G401 (cell line): ENCODE results near the gene NSUN4. TPM values are rescaled to one million over a fixed set of nuclear protein-coding genes. Genes with fewer than 3 reads are reported as not detected.
A peak's percentile ranks its signal among the peaks of the same experiment; 100 is the strongest.

ENCODE experiments used
- DNase-seq: peaks from one replicate; pipeline ENCODE4 v3.0.0-alpha.2; 2015; ENCODE audit warnings: low spot score
- in situ Hi-C: cut with HindIII; loops from 2 replicates; pipeline ENCODE4 v1.10.0; 2016; ENCODE audit warnings: low sequenced_read_pairs, mixed read lengths
- total RNA-seq: library from RNA; depleted of rRNA; stranded (reverse); fragments of >200 nt; shearing (Covaris generic); gene quantifications from 2 replicates; pipeline ENCODE4 v1.2.3, GENCODE V29; 2014; rRNA removed

The NSUN4 gene
- total RNA-seq, 1 experiment from 2014 or later = 14.6 TPM

GRCh38 chr1:46401154-46401913 lies 60.7 kb downstream of the NSUN4 start:
- peak; percentile 17 for DNase-seq
- in situ Hi-C loops = no loop called here

GRCh38 chr1:46401964-46402626 lies 61.5 kb downstream of the NSUN4 start:
- in situ Hi-C loops = no loop called here
- DNase-seq = peak; percentile 98

- in situ Hi-C loops = no loop called here
- no peak for DNase-seq
Observed at GRCh38 chr1:46403916-46404315, 63.3 kb downstream of the NSUN4 start.

DNA sequence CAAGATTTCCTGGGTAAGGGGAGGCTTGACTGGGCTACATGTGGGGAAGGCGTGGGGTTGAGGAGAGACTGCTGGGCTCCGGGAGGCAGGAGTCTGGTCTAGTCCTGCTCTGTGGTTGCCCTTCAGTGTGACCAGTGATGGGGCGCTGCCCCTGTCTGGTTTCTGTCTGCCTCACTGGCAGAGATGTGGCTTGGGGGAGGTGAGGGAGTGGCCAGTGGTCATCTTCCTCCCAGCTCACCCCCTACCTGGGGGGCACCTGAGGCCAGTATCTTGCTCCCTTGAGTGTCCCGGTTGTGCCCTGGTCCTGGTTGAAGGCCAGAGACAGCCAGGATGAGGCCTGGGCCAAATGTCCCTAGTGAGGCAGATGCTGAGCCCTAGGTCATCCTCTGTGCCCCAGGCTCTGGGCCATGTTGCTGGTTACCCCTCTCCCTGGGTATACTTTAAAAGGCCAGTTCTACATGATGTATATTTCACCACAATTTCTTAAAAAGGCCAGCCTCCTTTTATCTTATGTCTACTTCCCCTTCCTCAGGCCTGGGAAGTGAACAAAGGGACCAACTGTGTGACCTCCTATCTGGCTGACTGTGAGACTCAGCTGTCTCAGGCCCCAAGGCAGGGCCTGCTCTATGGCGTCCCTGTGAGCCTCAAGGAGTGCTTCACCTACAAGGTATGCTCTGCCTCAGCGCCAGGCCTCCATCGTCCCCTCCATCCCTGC lies 64.0 kb downstream of the NSUN4 start:
- no peak for DNase-seq
- in situ Hi-C loops = no loop called here

GRCh38 chr1:46405197-46405555 lies 64.6 kb downstream of the NSUN4 start:
- DNase-seq = no peak
- in situ Hi-C loops = no loop called here

DNA sequence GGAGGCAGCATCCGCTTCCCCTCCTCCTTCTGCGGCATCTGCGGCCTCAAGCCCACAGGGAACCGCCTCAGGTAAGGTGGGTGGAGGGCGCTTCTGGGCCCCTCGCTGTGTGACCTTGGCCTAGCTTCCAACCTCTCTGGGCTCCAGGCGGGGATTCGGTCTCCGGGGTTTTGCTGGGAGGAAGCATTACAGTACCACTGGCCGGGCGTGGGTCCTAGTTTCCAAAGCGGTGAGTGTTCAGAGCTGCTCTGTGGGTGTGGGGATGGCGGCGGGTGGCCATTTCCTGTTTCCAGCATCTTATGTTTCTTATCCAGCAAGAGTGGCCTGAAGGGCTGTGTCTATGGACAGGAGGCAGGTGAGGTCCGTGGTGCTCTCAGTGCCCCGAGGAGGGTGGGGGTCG lies 65.1 kb downstream of the NSUN4 start:
- in situ Hi-C loops = no loop called here
- DNase-seq = no peak

DNA sequence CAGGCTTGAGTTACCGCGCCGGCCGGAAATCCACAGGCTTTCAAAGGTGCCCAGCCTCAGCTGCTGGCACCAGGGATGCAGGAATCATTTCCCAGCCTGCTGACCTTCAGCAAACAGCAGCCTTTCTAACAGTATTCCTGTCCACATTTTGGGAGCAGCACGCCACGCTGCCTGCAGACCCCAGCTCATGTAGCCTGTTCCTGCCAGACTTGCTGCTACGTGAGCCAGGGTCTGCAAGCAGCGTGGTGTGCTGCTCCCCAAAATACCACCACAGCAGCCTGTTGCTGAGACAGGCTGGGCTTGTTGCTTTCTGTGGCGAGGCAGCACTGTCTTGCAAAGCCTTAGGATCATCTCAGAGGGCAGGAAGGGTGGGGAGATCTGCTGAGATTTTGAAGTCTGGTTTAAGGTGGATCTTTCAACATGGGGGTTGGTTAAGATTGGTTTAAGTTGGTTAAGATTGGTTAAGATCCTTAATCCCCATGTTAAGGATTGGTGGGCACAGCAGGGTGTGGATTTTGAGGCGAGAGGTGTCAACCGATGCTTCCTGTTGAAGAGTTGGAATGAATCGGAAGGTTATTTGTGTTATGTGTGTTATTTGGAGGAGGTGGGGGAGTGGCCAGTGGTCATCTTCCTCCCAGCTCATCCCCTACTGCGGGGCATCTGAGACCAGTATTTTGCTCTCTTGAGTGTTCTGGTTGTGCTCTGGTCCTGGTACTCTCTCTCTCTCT lies 66.4 kb downstream of the NSUN4 start:
- DNase-seq = peak; percentile 27
- in situ Hi-C loops = no loop called here

DNA sequence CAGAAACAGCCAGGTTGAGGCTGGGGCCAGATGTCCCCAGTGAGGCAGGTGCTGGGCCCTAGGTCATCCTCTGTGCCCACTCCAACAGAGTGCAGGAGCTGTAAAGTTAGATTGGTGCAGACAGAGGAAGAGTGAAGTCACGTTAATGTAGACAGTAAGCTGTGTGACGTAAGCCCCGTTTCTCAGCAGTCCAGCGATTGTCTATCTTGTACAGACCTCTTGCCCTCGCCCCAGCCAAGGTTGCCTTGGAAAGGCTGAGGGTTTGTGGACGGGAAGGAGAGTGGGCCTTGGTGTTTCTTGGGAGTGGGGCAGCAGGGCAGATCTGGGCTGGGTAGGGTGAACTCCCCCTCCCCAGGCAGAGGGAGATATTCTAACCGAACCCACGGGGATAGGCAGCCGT lies 67.0 kb downstream of the NSUN4 start:
- in situ Hi-C loops = no loop called here
- DNase-seq = no peak

GRCh38 chr1:46408356-46409062 lies 67.9 kb downstream of the NSUN4 start:
- in situ Hi-C loops = no loop called here

GRCh38 chr1:46409063-46409372 lies 68.4 kb downstream of the NSUN4 start:
- in situ Hi-C loops = no loop called here
- DNase-seq = no peak

More at GRCh38 chr1:46408356-46409062, 67.9 kb downstream of the NSUN4 start:
- no peak for DNase-seq

- no peak for DNase-seq
- in situ Hi-C loops = no loop called here
Observed at GRCh38 chr1:46410156-46411009, 69.8 kb downstream of the NSUN4 start.

GRCh38 chr1:46411010-46411405 lies 70.4 kb downstream of the NSUN4 start:
- in situ Hi-C loops = no loop called here
- DNase-seq = no peak

Other genes with a start within 250 kb of the NSUN4 start
- gene PIK3R3, start 208.2 kb upstream of the NSUN4 start, total RNA-seq = 14.3 and 15.8 TPM in 2 replicates
- gene TSPAN1, start 165.7 kb upstream of the NSUN4 start, total RNA-seq = 5.9 TPM in 1 of 2 replicates, not detected in the other
- not detected in 2 replicates for gene P3R3URF, start 164.3 kb upstream of the NSUN4 start, total RNA-seq
- gene POMGNT1, start 142.4 kb upstream of the NSUN4 start, total RNA-seq = 78.6 and 118 TPM in 2 replicates
- 6.0 and 7.8 TPM in 2 replicates for gene LURAP1, start 137.5 kb upstream of the NSUN4 start, total RNA-seq
- 16.8 and 20.6 TPM in 2 replicates for gene RAD54L, start 93.0 kb upstream of the NSUN4 start, total RNA-seq
- gene LRRC41, start 37.2 kb upstream of the NSUN4 start, total RNA-seq = 99.1 and 119 TPM in 2 replicates
- 782 and 965 TPM in 2 replicates for gene UQCRH, start 37.1 kb upstream of the NSUN4 start, total RNA-seq
- 0.43 TPM in 1 of 2 replicates, not detected in the other for gene FAAH, start 53.5 kb downstream of the NSUN4 start, total RNA-seq
- 0.20 and 1.0 TPM in 2 replicates for gene DMBX1, start 149.0 kb downstream of the NSUN4 start, total RNA-seq
- not detected in 2 replicates for gene KNCN, start 210.8 kb downstream of the NSUN4 start, total RNA-seq